SK-N-SH (cell line): ENCODE measurements around the gene CASQ1. TPM values are rescaled to one million over a fixed set of nuclear protein-coding genes. Genes with fewer than 3 reads are reported as not detected.

Experiments used
- CTCF ChIA-PET: fragments of 300-600, 350-600 bp; formaldehyde crosslinking; extraction: SDS; loops from one replicate; lab custom pipeline; 2021; lab: Yijun Ruan, JAX
- POLR2A ChIA-PET: fragments of 350-600 bp; sonication (Branson Sonifier 250); formaldehyde crosslinking; extraction: SDS; loops from one replicate; lab custom pipeline; 2020; ENCODE audit warnings: antibody characterized with exemption, inconsistent platforms; lab: Yijun Ruan, JAX
- DNase-seq: peaks from one replicate; pipeline ENCODE4 v3.0.0; 2012
- H2AFZ ChIP-seq: fragments of 200-600 bp; sonication (generic); 2 replicates; pipeline ENCODE4 v1.8.1; 2016; ENCODE audit warnings: antibody characterized with exemption, mild to moderate bottlenecking, low read depth
- H3F3A ChIP-seq: fragments of 200-600 bp; sonication (generic); replicated peaks from 2 replicates; pipeline ENCODE3; 2016; ENCODE audit warnings: antibody characterized with exemption, mild to moderate bottlenecking; ENCODE audit not compliant: insufficient read depth
- H3K27ac ChIP-seq, 2 experiments: fragments of 200-500 bp in 1 of 2; fragments of 200-600 bp in 1 of 2; sonication (Bioruptor generic) in 1 of 2; sonication (generic), shearing (Covaris generic) in 1 of 2; 2 replicates each; pipeline versions ENCODE4 v1.5.1 to v1.6.1; 2014 to 2016; ENCODE audit warnings: low read depth in 2 of 2, inconsistent platforms in 1 of 2, low read length in 1 of 2, mild to moderate bottlenecking in 1 of 2, mixed read lengths in 1 of 2
- H3K27me3 ChIP-seq: fragments of 200-600 bp; sonication (generic), shearing (Covaris generic); 2 replicates; pipeline ENCODE4 v1.6.1; 2016; ENCODE audit warnings: mixed run types; ENCODE audit not compliant: insufficient read depth
- H3K36me3 ChIP-seq, 2 experiments: fragments of 200-500 bp in 1 of 2; fragments of 200-600 bp in 1 of 2; sonication (Bioruptor generic) in 1 of 2; sonication (generic) in 1 of 2; replicated peaks in 1 of 2; 2 replicates each; pipeline versions ENCODE3 to v1.5.1; 2014 to 2016; ENCODE audit warnings: low read length in 1 of 2, mild to moderate bottlenecking in 1 of 2; ENCODE audit not compliant: insufficient read depth in 2 of 2, control insufficient read depth in 1 of 2
- H3K4me1 ChIP-seq, 2 experiments: fragments of 200-500 bp in 1 of 2; fragments of 200-600 bp in 1 of 2; sonication (Bioruptor generic) in 1 of 2; sonication (generic), shearing (Covaris generic) in 1 of 2; 2 replicates each; pipeline versions ENCODE4 v1.5.1 to v1.6.1; 2014 to 2016; ENCODE audit warnings: low read depth in 1 of 2, low read length in 1 of 2, mixed run types in 1 of 2; ENCODE audit not compliant: insufficient read depth in 2 of 2, control insufficient read depth in 1 of 2
- H3K4me2 ChIP-seq: fragments of 200-600 bp; sonication (generic), shearing (Covaris generic); 2 replicates; pipeline ENCODE4 v1.6.1; 2017; ENCODE audit warnings: mixed run types
- H3K4me3 ChIP-seq, 2 experiments: fragments of 200-500 bp in 1 of 2; fragments of 200-600 bp in 1 of 2; sonication (Bioruptor generic) in 1 of 2; sonication (generic), shearing (Covaris generic) in 1 of 2; 2 replicates each; pipeline versions ENCODE4 v1.5.1 to v1.8.1; 2014 to 2016; ENCODE audit warnings: low read depth in 2 of 2, inconsistent platforms in 1 of 2, low read length in 1 of 2, mild to moderate bottlenecking in 1 of 2, mixed read lengths in 1 of 2, moderate library complexity in 1 of 2
- H3K79me2 ChIP-seq: fragments of 200-600 bp; sonication (generic); 2 replicates; pipeline ENCODE4 v1.8.1; 2017; ENCODE audit warnings: mild to moderate bottlenecking; ENCODE audit not compliant: insufficient read depth
- H3K9ac ChIP-seq: fragments of 200-600 bp; sonication (generic); 2 replicates; pipeline ENCODE4 v1.6.1; 2017; ENCODE audit warnings: mixed run types
- H3K9me2 ChIP-seq: fragments of 200-600 bp; sonication (generic); 2 replicates; pipeline ENCODE4 v1.6.1; 2017; ENCODE audit warnings: mixed run types
- H3K9me3 ChIP-seq: fragments of 200-600 bp; sonication (generic); 2 replicates; pipeline ENCODE4 v1.6.1; 2017; ENCODE audit warnings: mixed run types, mild to moderate bottlenecking, moderate library complexity
- H4K20me1 ChIP-seq: fragments of 200-600 bp; sonication (generic); 2 replicates; pipeline ENCODE4 v1.6.1; 2017; ENCODE audit warnings: mild to moderate bottlenecking, mixed run types; ENCODE audit not compliant: insufficient read depth
- ELF1 ChIP-seq: IDR thresholded peaks from 2 replicates; pipeline ENCODE4 v1.4.0; 2012
- EP300 ChIP-seq, 2 experiments: IDR thresholded peaks; 2 replicates each; pipeline versions ENCODE4 v1.4.0 to v1.6.1; 2012; ENCODE audit warnings: borderline replicate concordance in 1 of 2, low read depth in 1 of 2, low read length in 1 of 2
- FOXJ3 ChIP-seq: sonication (generic); formaldehyde crosslinking; IDR thresholded peaks from 2 replicates; pipeline ENCODE4 v1.5.1; 2020; ENCODE audit warnings: mild to moderate bottlenecking, missing genetic modification reagents
- GATA2 ChIP-seq: sonication (generic); formaldehyde crosslinking; IDR thresholded peaks from 2 replicates; pipeline ENCODE4 v1.5.0; 2020; ENCODE audit warnings: mild to moderate bottlenecking, missing genetic modification reagents
- MXI1 ChIP-seq: IDR thresholded peaks from 2 replicates; pipeline ENCODE4 v1.6.1; 2012; ENCODE audit warnings: mild to moderate bottlenecking, low read depth, low read length, improper control_type of control experiment
- NFIC ChIP-seq: IDR thresholded peaks from 2 replicates; pipeline ENCODE4 v1.4.0; 2012; ENCODE audit warnings: borderline replicate concordance
- NRF1 ChIP-seq: IDR thresholded peaks from 2 replicates; pipeline ENCODE4 v1.6.1; 2012; ENCODE audit warnings: low read depth, mild to moderate bottlenecking, low read length
- POLR2AphosphoS5 ChIP-seq: IDR thresholded peaks from 2 replicates; pipeline ENCODE4 v1.6.1; 2012; ENCODE audit warnings: low read depth, low read length
- RAD21 ChIP-seq: IDR thresholded peaks from 2 replicates; pipeline ENCODE4 v1.6.1; 2012; ENCODE audit warnings: mild to moderate bottlenecking, low read length
- RCOR1 ChIP-seq: fragments of 150-350 bp; IDR thresholded peaks from 2 replicates; pipeline ENCODE4 v1.6.1; 2017; ENCODE audit warnings: antibody characterized with exemption, low read length
- RFX5 ChIP-seq: IDR thresholded peaks from 2 replicates; pipeline ENCODE4 v1.6.1; 2012; ENCODE audit warnings: mild to moderate bottlenecking, improper control_type of control experiment, low read length
- RXRA ChIP-seq: IDR thresholded peaks from 2 replicates; pipeline ENCODE4 v1.4.0; 2012; ENCODE audit warnings: low read depth, mild to moderate bottlenecking, borderline replicate concordance
- SIN3A ChIP-seq: IDR thresholded peaks from 2 replicates; pipeline ENCODE4 v1.6.1; 2012; ENCODE audit warnings: low read depth, mild to moderate bottlenecking, low read length, moderate library complexity, borderline replicate concordance
- TAF1 ChIP-seq: IDR thresholded peaks from 2 replicates; pipeline ENCODE4 v1.6.1; 2012; ENCODE audit warnings: low read depth, mild to moderate bottlenecking, low read length, moderate library complexity, borderline replicate concordance
- TCF12 ChIP-seq: IDR thresholded peaks from 2 replicates; pipeline ENCODE4 v1.4.0; 2012
- TEAD4 ChIP-seq: IDR thresholded peaks from 2 replicates; pipeline ENCODE4 v1.4.0; 2012; ENCODE audit warnings: mild to moderate bottlenecking, borderline replicate concordance; ENCODE audit not compliant: insufficient read depth
- USF2 ChIP-seq: fragments of 150-350 bp; IDR thresholded peaks from 2 replicates; pipeline ENCODE4 v1.6.1; 2017; ENCODE audit warnings: antibody characterized with exemption, low read length, low read depth, borderline replicate concordance
- WGBS: methylation state at CpG from one replicate; pipeline ENCODE4 v1.1.6; 2017; ENCODE audit warnings: low lambda C conversion rate; 5-methylcytosine and 5-hydroxymethylcytosine counted together
- polyA plus RNA-seq, 3 experiments: library from polyadenylated mRNA; depleted of rRNA; stranded (reverse); fragments of >200 nt; gene quantifications; 2 replicates each; pipeline ENCODE4 v1.2.3, GENCODE V29; 2012
- TF ChIP-seq, protein P1 (sequence below): IDR thresholded peaks from 2 replicates; pipeline ENCODE4; 2012
- TF ChIP-seq, protein P2 (sequence below): IDR thresholded peaks from 2 replicates; pipeline ENCODE4 v1.4.0; 2012; ENCODE audit warnings: low read depth, borderline replicate concordance
- TF ChIP-seq, protein P3 (sequence below): fragments of 150-350 bp; IDR thresholded peaks from 2 replicates; pipeline ENCODE4 v1.6.1; 2016; ENCODE audit warnings: mild to moderate bottlenecking, low read depth, low read length

The CASQ1 gene
- polyA plus RNA-seq, 1 of the 3 experiments (the other 2 are of a cell fraction): 0.08 TPM

DNA sequence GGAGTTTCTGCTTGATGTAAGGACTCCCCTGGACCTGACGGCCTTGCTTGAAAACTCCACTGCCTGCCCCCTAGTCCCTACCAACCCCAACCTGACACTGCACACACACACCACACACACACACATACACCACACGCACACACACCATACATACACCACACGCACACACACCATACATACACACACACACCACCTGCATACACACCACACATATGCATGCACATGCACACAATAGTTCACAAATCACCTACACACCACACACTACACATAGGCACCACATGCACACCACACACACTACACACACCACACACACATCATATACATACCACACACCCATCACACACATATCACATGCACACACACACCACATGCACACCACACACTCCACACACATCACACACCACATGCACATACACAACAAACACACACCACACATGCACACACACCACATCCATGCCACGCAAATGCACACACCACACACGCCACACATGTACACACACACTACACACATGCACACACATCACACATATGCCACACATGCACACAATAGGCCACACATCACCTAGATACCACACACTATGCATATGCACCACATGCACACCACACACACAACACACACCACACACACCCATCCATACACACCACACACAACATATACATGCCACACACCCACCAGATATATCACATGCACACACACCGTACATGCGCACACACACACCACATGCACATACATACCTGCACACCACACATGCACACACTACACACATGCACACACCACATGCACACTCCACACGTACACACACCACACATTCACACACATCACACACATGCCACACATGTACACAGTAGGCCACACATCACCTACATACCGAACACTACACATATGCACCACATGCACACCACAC is 3.7 kb downstream of the CASQ1 start:
- no peaks in the 10 kb centered on the region for H3K36me3 ChIP-seq
- no peaks in the 10 kb centered on the region for H3K79me2 ChIP-seq
- H3K4me1 ChIP-seq: peaks cover 3 to 5% of the 10 kb centered on the region in 2 experiments; a peak in 2 of 4 replicates
- no peak for DNase-seq
- H2AFZ ChIP-seq: no peak overlapping the region
- no peak for TF ChIP-seq EP300 (IDR thresholded peaks at IDR 0.05; ENCODE audit: borderline replicate concordance in 1 of 2, low read depth in 1 of 2, low read length in 1 of 2)
- no peak for TF ChIP-seq MXI1
- TF ChIP-seq RAD21: no peak
- no peak for TF ChIP-seq TAF1
- no peak for TF ChIP-seq NFIC
- TF ChIP-seq ELF1: no peak
- no peak for TF ChIP-seq RFX5
- TF ChIP-seq TCF12: no peak
- no peak for TF ChIP-seq RXRA
- TF ChIP-seq TEAD4: no peak
- TF ChIP-seq, protein P1, sequence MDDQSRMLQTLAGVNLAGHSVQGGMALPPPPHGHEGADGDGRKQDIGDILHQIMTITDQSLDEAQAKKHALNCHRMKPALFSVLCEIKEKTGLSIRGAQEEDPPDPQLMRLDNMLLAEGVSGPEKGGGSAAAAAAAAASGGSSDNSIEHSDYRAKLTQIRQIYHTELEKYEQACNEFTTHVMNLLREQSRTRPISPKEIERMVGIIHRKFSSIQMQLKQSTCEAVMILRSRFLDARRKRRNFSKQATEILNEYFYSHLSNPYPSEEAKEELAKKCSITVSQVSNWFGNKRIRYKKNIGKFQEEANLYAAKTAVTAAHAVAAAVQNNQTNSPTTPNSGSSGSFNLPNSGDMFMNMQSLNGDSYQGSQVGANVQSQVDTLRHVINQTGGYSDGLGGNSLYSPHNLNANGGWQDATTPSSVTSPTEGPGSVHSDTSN: no peak
- no peak for TF ChIP-seq POLR2AphosphoS5
- no peak for TF ChIP-seq FOXJ3 (CRISPR knock-in tag)
- TF ChIP-seq, protein P2, sequence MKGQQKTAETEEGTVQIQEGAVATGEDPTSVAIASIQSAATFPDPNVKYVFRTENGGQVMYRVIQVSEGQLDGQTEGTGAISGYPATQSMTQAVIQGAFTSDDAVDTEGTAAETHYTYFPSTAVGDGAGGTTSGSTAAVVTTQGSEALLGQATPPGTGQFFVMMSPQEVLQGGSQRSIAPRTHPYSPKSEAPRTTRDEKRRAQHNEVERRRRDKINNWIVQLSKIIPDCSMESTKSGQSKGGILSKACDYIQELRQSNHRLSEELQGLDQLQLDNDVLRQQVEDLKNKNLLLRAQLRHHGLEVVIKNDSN: no peak
- H3K4me2 ChIP-seq: 0 out of 2 replicates have a peak overlapping the region, but pooled peaks have one; percentile 49
- POLR2A ChIA-PET: interaction anchor here (0.7 to 1.1 kb wide), 2 partner anchors 57 to 68 kb away, joined by 3 read pairs; partner anchors contain the start of gene DCAF8
- 84% methylated on average over 9 of the region's 9 CpGs for WGBS
- H3K4me3 ChIP-seq: no peak overlapping the region
- no peak overlapping the region for H3K9ac ChIP-seq
- no peaks in the 10 kb centered on the region for H3K9me2 ChIP-seq
- H3F3A ChIP-seq: no peaks in the 10 kb centered on the region
- no peak overlapping the region for H3K27ac ChIP-seq
- H4K20me1 ChIP-seq: no peaks in the 10 kb centered on the region
- H3K9me3 ChIP-seq: no peaks in the 10 kb centered on the region
- CTCF ChIA-PET: interaction anchor here (0.5 to 7.5 kb wide), 65 partner anchors 11 to 227 kb away, joined by 3 to 293 read pairs (median 5); partner anchors contain the start of genes ATP1A4, IGSF8, KCNJ9 and PEA15
- no peaks in the 10 kb centered on the region for H3K27me3 ChIP-seq

GRCh38 chr1:160194737-160195059 is 4.3 kb downstream of the CASQ1 start:
- CTCF ChIA-PET: interaction anchor here (1.9 to 2.6 kb wide), 3 partner anchors 25 to 97 kb away, joined by 13 read pairs; no protein-coding TSS in a partner anchor
- no peak for TF ChIP-seq RCOR1
- no peak for TF ChIP-seq EP300 (IDR thresholded peaks at IDR 0.05; ENCODE audit: borderline replicate concordance in 1 of 2, low read depth in 1 of 2, low read length in 1 of 2)
- no peak for TF ChIP-seq ELF1
- TF ChIP-seq SIN3A: no peak
- no peak for TF ChIP-seq RFX5
- TF ChIP-seq USF2: no peak
- TF ChIP-seq NRF1: no peak
- TF ChIP-seq, protein P1: no peak
- TF ChIP-seq TAF1: no peak
- no peak for TF ChIP-seq GATA2 (CRISPR knock-in tag)
- TF ChIP-seq RXRA: no peak
- TF ChIP-seq, protein P3, sequence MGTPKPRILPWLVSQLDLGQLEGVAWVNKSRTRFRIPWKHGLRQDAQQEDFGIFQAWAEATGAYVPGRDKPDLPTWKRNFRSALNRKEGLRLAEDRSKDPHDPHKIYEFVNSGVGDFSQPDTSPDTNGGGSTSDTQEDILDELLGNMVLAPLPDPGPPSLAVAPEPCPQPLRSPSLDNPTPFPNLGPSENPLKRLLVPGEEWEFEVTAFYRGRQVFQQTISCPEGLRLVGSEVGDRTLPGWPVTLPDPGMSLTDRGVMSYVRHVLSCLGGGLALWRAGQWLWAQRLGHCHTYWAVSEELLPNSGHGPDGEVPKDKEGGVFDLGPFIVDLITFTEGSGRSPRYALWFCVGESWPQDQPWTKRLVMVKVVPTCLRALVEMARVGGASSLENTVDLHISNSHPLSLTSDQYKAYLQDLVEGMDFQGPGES: no peak
- no peak for TF ChIP-seq FOXJ3 (CRISPR knock-in tag)
- no peak for TF ChIP-seq NFIC
- TF ChIP-seq TEAD4: no peak
- TF ChIP-seq TCF12: no peak
- WGBS: 77% methylated on average over 2 of the region's 2 CpGs
- H3K4me2 ChIP-seq: no peak overlapping the region
- no peaks in the 10 kb centered on the region for H4K20me1 ChIP-seq
- H3K9ac ChIP-seq: no peak overlapping the region
- no peaks in the 10 kb centered on the region for H3K9me2 ChIP-seq
- H3K36me3 ChIP-seq: no peaks in the 10 kb centered on the region
- H3K27ac ChIP-seq: no peak overlapping the region
- H3F3A ChIP-seq: no peaks in the 10 kb centered on the region
- H3K79me2 ChIP-seq: no peaks in the 10 kb centered on the region
- no peak overlapping the region for H3K4me3 ChIP-seq
- no peaks in the 10 kb centered on the region for H3K27me3 ChIP-seq
- DNase-seq: no peak
- H3K4me1 ChIP-seq: peaks cover under 1 to 5% of the 10 kb centered on the region in 2 experiments; a peak in 2 of 4 replicates
- POLR2A ChIA-PET: no interaction called here
- no peak overlapping the region for H2AFZ ChIP-seq
- H3K9me3 ChIP-seq: no peaks in the 10 kb centered on the region
